Activated T-helper 9 cell treated with anti-CD3 and anti-CD28 coated beads, Interleukin-2, amount 50 U/mL, for 16 hours (primary cell): Measurements from ENCODE around the gene KLF11.
"Not testable (repeated sequence)": the region's sequence is repeated elsewhere in the genome, so short reads cannot be mapped to it uniquely, and the experiment has no call there.

Experiments used
- DNase-seq: peaks from one replicate; pipeline ENCODE4 v3.0.0-alpha.2; 2020; ENCODE audit warnings: low read depth

KLF11 gene

DNA sequence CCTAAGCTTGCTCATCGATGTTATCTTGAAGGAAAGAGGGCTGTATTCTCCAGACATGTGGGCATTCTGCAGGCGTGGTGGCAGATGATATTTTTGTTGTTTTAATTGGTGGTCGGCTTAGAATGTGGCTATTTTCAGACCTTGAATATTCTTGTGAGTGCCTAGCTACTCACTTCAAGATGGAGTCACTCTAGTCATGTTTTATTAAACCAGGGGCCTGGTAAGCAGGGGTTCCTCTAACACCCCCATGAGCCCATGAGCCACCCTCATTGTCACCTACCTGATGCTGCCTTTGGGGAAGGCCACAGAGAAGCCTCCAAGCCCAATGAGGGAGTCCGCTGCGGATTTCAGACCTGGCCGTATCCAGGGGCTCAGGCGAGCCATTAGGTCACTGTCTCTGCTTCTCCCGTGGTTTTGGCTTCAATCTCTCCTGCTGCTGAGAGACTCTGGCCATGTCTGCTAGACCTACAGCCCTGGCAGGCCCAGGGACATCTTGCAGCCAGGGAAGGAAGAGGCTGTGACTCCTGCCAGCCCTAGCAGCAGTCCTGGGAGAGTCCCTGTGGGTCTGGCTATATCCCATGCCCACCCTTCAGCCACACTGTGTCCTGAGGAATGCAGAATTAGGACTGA is 16.3 kb upstream of the KLF11 start:
- no peak for DNase-seq

DNA sequence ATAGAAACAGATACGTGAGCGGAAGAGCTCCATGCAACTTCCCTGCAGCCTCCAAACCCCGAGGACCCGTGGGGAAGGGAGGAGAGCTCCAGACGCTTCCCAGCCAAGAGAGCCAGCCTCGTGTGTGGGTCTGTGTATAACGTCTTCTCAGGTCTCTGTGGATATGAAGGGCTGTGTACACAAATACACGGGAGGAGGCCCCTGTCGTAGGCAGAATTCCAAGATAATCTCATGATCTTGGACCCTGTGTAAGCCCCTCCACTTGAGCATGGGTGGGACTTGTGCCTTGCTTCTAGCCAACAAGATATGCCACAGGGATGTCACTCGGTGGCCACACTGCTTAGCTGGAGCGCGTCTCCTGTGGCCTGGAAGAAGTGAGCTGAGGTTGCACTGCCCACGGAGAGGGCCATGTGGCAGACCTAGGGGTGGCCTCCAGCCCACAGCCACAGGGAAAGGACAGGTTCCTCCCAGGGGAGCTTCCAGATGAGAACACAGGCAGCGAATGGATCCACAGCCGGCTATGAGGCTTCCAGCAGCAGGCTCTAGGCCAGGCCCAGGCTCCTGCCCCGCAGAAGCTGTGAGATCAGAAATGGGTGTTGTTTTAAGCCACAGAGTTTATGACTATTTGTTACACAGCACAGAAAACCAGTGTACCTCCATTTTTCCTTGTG is 15.6 kb upstream of the KLF11 start:
- DNase-seq: no peak

DNA sequence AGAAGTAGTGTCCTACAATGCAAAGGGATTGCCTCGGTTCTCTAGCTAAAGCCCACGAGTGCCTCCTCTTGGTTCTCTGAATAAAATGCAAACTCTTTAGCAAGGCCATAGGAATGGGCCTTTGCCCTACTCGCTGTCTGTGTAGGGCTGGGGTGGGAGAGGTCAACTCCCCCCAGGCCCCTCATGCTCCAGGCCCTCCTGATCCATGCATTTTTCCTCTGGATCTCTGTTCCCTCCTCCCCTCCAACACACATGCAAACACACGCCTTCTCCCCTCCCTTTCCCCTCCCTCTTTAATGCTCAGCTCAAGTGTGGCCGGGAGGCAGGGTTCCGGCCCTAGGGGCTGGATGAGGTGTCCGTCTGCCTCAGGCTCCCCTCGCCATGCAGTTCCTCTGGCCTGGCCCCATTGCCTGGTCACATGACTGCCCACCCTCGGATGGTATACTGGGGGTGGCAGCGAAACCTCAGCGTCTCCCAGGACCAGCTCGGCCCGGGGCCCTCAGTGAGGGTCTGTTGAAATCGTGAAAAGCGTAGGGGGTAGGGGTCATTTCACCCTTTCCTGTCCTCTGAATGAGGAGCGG is 14.9 kb upstream of the KLF11 start:
- DNase-seq: no peak

DNA sequence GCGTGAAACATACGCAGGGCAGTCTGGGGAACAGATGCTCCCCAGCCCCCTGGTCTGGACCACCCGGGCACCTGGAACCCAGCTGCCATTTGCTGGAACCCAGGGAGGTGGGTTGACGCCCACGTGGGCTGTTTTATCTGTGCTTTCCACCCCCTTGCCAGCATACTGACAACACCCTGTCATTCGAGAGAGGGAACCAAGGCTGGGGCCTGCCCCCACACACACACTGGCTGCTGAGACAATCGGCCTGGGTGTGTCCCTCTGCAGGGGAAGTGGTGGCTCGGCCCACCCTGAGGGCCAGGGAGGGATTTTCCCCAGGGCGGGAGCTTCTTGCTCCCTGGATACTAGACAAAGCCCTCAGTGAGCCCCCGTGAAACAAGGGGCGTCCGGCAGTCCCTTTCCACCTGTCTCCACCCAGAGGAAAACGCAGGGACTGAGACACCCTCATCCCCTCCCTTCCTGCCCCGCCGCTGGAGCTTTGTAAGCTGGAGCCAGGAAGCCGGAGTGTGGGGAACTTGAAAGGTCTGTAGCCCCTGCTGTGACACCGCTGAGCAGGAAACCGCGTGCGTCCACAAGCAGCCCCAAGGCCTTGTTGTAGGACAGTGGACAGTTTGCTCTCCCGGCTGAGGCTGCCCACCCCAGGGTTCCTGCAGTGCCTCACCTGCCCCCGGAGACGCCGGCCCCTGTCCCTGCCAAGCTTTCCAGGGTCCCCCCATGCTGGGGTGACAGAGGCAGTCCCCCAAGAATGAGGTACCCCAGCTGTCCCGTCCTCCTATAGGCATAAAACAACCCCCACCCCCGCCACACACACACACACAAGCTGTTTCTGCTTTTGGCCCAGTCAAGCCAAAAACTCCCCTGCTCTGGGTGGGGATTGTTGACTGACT is 14.1 kb upstream of the KLF11 start:
- DNase-seq: no peak

DNA sequence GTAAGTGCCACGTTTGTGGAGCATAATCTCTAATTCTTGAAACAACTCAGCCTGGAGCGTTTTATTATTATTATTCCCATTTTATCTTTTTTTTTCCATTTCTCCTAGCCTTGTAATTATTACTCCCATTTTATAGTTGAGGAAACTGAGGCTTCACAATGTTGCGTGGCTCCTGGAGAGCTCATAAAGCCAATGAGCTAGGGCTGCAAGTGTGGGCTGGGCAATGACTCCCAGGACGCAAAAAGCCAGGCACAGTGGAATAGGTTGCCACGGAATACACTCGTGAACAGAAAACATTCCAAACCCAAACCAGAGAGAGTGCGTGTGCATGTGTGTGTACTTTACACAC is 13.5 kb upstream of the KLF11 start:
- DNase-seq: no peak

DNA sequence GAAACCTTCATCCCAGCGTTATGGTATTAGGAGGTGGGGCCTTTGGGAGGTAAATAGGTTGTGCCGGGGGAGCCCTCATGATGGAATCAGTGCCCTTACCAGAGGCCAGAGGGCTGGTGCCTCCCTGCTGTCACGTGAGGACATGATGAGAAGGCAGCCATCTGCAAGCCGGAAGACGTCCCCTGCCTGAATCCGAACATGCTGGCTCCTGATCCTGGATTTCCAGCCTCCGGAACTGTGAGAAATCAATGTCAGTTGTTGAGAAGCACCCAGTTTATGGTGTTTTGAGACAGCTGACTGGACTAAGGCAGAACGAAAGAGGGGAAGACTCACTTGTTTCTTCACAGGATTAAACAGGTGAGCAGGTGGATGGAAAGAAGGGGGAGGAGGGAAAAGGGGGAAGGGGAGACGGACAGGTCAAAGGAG is 13.0 kb upstream of the KLF11 start:
- DNase-seq: no peak

DNA sequence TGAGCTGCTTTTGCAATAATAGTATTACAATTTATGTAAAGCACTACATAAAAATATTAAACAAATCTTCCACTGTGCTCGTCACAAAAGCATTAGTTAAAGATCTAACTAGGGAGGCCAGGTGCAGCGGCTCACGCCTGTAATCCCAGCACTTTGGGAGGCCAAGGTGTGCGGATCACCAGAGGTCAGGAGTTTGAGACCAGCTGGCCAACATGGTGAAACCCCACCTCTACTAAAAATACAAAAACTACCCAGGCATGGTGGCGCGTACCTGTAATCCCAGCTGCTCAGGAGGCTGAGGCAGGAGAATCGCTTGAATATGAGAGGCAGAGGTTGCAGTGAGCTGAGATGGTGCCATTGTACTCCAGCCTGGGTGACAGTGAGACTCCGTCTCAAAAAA is 12.6 kb upstream of the KLF11 start:
- DNase-seq: not testable (repeated sequence)

DNA sequence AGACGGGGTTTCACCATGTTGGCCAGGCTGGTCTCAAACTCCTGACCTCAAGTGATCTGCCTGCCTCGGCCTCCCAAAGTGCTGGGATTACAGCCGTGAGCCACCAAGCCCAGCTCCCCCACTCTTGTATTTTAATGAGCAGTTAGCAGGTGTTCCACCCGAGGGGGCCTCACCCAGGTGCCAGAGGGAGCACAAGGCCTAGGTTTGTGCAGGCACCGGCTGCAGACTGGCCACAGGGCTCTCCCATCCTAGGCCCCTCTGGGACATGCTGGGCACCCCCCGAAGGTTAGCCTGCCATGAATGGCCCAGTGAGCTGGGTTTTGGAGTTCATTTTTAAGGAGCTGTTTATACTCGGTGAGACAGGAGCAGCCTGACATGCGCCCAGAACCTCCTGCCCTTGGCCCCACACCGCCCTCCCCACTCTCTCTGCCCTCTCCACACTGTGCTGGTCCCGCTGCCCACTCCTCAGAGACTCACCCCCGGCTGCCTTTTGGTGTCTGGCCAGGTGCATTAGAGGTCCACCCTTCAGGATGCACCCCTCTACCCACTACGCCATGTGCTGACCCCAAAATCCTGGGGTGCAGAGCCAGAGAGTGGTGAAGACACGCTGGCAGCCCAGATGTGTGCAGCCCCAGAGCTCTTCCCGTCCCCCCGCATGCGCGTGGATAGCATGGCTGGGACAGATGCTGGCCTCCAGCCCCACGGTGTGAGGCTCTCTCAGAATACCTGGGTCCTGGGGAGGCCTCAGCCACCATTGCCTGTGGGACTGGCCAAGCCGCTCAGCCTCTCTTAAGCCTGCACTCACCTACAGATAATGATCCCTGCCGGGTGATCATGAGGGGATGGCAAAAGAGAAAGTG is 11.2 kb upstream of the KLF11 start:
- DNase-seq: no peak

DNA sequence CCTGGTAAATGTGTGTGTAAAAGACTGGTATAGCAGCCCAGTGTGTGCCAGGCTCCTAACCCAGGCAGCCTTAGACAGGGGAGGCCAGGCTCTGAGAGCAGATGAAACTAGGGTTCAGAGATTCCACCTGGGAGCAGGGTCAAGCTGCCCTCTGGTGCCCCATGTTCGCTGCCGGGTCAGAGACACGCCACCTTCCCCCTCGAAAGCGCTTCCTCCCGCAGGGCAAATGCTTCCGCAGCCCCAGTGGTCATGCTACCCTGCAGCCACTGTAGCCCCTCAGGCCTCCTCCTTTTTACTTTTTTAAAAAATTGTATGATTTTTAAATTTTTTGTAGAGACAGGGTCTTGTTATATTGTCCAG is 10.6 kb upstream of the KLF11 start:
- DNase-seq: no peak

DNA sequence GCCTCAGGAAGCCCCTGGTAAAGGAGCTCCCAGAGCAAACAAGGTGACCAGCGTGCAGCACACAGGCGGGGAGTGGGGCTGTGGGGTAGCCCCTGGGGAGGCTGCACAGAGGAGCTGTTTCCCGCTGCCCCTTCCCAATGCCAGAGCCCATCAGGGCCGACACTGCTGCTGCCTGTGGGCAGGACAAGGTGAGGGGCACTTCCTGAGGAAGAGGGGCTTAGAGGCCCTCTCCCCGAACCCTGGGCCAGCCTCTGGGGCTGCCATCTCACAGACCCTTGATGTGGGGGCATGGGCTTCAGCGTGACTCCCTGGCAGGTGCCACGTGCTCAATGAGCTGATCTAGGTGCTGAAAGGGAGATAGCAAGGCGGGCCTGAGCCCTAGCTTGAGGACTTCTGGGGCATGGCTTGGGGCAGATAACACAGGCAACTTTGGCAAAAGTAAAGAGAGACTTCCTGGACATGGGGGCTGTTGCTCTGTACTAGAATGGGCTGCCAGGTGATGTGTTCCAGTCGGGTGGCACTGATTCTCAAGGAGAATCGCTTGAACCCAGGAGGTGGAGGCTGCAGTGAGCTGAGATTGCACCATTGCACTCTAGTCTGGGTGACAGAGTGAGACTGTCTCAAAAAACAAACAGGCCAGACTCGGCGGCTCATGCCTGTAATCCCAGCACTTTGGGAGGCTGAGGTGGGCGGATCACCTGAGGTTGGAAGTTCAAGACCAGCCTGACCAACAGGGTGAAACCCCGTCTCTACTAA is 9.9 kb upstream of the KLF11 start:
- no peak for DNase-seq

DNA sequence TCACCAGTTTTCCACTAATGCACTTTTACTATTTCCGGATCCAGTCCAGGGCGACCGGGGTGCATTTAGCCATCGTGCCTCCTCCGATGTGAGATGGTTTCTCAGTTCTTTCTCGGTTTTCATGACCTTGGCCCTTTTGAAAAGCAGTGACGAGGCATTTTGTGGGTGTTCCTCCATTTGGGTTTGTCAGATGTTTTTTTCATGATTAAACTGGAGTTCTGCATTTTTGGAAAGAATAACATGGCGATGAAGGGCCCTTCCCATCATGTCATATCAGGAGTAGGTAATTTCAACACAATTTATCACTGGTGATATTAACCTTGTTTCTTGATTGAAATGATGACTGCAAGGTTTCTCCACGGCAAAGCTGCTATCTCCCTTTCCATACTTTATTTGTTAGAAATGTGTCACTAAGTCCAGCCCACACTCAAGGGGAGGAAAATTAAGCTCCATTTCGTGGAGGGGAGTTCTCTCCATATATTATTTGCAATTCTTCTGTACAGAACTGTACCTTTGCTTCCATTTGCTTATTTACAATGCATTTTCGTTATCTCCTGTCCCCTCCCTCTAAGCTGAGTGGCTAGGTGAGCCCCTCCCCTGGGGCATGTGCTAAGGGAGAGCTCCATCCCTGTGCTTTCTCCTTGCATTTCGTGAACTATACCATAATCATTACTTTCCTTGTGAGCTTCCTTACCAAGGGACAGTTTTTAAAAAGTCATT is 8.9 kb upstream of the KLF11 start:
- DNase-seq: no peak

DNA sequence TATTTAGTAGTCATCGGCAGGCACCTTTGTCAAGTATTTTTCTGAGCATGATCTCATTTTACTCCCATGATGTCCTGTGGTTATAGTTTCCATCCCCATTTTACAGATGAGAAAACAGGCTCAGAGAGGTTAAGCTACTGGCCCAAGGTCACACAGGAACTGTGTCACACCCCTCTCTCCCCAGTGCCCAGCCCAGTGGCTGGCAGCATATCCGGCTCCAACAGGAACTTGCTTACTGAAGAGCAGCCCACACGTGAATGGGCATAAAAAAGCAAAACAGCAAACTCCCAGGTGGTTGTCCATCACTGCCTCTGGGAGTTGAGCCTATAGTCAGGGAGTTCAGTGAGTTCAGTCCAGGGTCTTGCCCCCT is 8.3 kb upstream of the KLF11 start:
- DNase-seq: no peak

DNA sequence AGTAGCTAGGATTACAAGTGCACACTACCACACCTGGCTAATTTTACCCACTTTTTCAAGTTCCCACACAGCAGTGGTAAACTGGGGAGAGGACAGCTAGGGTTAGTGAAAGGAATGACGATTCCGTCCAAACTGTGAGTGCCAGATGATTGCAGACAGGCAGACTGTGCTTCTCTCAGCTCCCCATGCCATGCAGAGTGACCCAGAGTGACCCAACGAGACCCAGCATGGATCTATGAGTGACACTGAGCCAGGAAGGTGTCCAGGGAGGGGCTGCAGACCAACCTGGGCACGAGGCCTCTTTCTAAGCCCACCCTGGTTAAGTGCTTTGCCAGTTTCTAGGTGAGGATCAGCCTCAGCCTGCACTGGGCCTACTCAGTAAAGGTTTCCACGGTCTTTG is 7.7 kb upstream of the KLF11 start:
- DNase-seq: no peak

DNA sequence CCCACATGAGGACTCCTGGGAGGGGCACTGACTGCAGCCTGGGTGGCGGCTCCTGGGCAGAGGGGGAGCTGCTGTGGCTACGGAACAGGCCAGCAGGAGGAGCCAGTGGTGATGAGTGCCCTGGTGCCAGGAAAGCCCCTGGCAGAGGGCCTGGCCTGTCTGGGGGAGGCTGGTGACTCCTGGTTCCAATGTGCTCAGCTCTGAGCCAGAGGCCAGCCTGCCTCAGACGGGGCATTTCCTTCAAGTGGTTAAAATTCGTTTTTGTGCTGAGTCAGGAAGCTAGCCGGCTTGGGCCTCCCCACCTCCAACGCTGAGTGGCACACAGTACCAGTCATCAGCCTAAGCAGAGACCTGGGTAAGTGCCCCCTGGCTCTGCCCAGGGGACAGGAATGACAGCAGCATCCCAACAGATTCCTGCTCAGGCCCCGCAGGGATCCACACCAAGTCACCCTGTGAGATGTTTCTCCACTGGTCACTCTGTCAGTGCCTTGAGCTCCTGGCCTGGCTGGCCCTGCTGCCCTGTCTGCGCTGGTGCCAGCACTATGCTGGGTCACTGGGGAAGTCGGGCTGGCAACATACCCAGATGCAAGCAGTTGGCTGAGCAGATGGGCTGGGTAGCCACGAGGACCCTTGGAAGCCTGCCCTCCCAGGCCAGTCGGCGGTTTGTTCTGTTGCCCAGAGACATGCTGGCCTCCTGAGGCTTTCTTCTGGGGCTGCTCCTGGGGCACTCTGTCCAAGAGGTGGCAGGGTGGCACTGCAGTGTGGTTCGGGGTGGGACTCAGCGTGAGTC is 7.1 kb upstream of the KLF11 start:
- peak; percentile 19 for DNase-seq

DNA sequence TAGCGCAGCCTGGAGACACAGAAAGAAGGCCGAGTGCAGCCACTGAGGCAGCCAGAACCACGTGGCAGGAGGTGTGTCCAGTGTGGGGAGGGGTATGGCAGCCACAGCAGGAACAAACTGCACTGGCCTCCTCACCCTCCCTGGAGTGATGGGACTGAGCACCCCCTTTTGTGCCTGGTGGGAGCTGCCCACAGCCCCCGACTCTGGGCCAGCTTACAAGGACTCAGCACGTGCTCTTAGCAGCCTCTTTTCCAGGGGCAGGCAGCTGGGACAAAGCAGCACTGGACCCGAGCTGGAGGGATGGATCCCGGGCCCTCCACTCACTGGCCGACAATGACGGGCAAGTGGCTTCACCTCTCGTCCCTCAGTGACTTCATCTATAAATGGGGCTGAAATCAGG is 5.2 kb upstream of the KLF11 start:
- no peak for DNase-seq

DNA sequence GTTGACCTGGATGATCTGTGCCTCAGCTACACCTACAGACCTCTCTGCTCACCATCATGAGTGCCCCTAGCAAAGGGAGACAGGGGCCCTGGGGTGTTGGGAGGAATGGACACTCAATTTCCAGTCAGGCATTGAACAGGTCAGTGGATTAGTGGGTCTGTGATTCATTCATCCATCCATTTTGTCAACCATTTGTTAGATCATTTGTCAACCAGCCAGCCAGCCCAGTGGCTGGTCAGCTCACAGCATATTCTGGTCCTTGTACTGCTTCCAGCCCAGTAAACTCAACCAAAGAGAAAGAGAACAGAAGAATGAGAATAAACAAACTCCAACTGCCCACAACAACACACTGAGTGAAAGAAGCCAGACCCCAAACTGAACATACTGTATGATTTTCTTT is 4.6 kb upstream of the KLF11 start:
- no peak for DNase-seq

DNA sequence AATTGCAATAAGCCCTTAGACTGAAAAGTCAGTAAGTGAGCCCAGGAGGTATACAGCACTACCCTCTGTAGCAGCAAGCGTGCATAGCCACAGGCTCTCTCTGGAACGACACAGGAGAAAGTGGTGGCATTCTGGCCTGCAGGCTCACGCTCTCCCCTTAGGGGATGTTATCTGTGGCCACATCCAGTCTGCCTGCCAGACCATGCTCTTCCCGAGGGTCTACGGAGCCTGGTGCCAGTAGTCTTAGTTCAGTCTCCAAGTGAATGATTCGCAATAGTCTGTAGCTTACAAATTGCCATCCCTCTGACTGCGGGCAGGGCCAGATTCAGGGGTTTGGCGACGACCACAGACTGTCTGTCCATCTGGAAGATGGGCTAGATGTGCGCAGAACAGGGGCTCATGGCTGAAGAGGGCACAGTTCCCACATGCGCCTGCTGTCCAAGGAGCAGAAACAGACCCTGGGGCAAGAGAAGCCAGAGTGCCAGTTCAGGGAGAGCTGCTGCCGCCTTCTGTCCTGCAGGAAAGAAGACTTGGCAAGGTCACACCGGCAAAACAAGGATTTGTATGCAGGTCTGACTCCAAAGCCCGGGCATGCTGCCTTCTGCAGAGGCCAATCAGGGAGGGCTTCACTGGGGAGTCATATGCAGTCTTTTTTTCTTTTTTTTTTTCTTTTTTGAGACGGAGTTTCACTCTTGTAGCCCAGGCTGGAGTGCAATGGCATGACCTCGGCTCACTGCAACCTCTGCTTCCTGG is 3.5 kb upstream of the KLF11 start:
- DNase-seq: no peak

DNA sequence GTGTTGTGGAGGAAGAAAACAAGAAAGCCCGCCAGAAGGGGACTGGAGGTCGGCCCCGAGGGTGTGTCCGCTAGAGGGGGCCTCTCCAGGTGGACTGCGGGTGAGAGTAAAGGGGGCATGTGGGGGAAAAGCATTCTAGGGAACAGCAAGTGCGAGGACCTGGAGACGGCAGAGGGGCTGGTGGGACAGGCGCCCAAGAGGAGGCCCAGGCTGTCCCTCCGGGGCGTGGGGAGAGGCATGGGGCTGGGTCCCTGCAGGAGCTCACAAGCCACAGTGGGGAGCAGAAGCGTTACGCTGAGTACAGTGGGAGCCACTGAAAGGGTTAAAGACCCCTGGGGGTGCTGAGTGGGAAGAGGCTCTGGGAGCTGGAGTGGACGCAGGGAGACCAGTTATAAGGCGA is 1.6 kb upstream of the KLF11 start:
- no peak for DNase-seq
